HG03520 (cell line): ENCODE measurements around the gene TSPAN9.
"Not testable (repeated sequence)": the region's sequence is repeated elsewhere in the genome, so short reads cannot be mapped to it uniquely, and the experiment has no call there.

ENCODE experiments used
- ATAC-seq: cut with Tn5 transposase; IDR thresholded peaks from one replicate; pipeline ENCODE4 v1.9.1; 2021; ENCODE audit warnings: mild to moderate bottlenecking, moderate library complexity; ENCODE audit not compliant: unreplicated experiment

Gene TSPAN9

GRCh38 chr12:3043406-3043805 is 33.8 kb upstream of the TSPAN9 start:
- ATAC-seq, result no peak

GRCh38 chr12:3044141-3044630 is 33.0 kb upstream of the TSPAN9 start:
- no peak for ATAC-seq

GRCh38 chr12:3045494-3045893 is 31.7 kb upstream of the TSPAN9 start:
- ATAC-seq, result no peak

GRCh38 chr12:3045989-3046388 is 31.2 kb upstream of the TSPAN9 start:
- no peak for ATAC-seq

- ATAC-seq, result no peak
Measured at GRCh38 chr12:3046441-3047200, 30.6 kb upstream of the TSPAN9 start.

- ATAC-seq, result no peak
Measured at GRCh38 chr12:3047961-3048360, 29.2 kb upstream of the TSPAN9 start.

- ATAC-seq, result no peak
Measured at GRCh38 chr12:3048540-3048939, 28.6 kb upstream of the TSPAN9 start.

GRCh38 chr12:3049176-3049575 is 28.0 kb upstream of the TSPAN9 start:
- ATAC-seq, result no peak

GRCh38 chr12:3049611-3050249 is 27.4 kb upstream of the TSPAN9 start:
- no peak for ATAC-seq

- ATAC-seq, result no peak
Measured at GRCh38 chr12:3054374-3054773, 22.8 kb upstream of the TSPAN9 start.

- ATAC-seq, result no peak
Measured at GRCh38 chr12:3055026-3055703, 22.0 kb upstream of the TSPAN9 start.

GRCh38 chr12:3055704-3056467 is 21.3 kb upstream of the TSPAN9 start:
- no peak for ATAC-seq

GRCh38 chr12:3061059-3061458 is 16.1 kb upstream of the TSPAN9 start:
- no peak for ATAC-seq

GRCh38 chr12:3061501-3062215 is 15.5 kb upstream of the TSPAN9 start:
- ATAC-seq, result no peak

- ATAC-seq, result no peak
Measured at GRCh38 chr12:3065300-3065699, 11.9 kb upstream of the TSPAN9 start.

- ATAC-seq, result not testable (repeated sequence)
Measured at GRCh38 chr12:3065846-3066245, 11.3 kb upstream of the TSPAN9 start.

- no peak for ATAC-seq
Measured at GRCh38 chr12:3069714-3070113, 7.5 kb upstream of the TSPAN9 start.

GRCh38 chr12:3071107-3071506 is 6.1 kb upstream of the TSPAN9 start:
- ATAC-seq, result no peak

GRCh38 chr12:3071710-3072109 is 5.5 kb upstream of the TSPAN9 start:
- ATAC-seq, result no peak

GRCh38 chr12:3073438-3074250 is 3.5 kb upstream of the TSPAN9 start:
- no peak for ATAC-seq
